Astrocyte (in vitro differentiated cells and primary cell): ENCODE results near the gene WDR43. TPM values are rescaled to one million over a fixed set of nuclear protein-coding genes. Genes with fewer than 3 reads are reported as not detected.
A peak's percentile ranks its signal among the peaks of the same experiment; 100 is the strongest.

Experiments
- DNase-seq: peaks from one replicate; pipeline ENCODE4 v3.0.0-alpha.2; 2010; ENCODE audit warnings: low read depth
- FAIRE-seq: peaks from 2 replicates; lab custom pipeline; 2011; peaks lifted over from hg19 to GRCh38; lab: Jason Lieb, UNC
- H2AFZ ChIP-seq: 2 replicates; pipeline ENCODE4 v1.6.0; 2012; ENCODE audit warnings: low read depth, low read length, inconsistent platforms
- H3K27ac ChIP-seq: 2 replicates; pipeline ENCODE4 v1.5.1; 2011; ENCODE audit warnings: low read depth, low read length, inconsistent platforms
- H3K27me3 ChIP-seq: 2 replicates; pipeline ENCODE4 v1.6.0; 2011; ENCODE audit warnings: low read length, inconsistent platforms; ENCODE audit not compliant: insufficient read depth
- H3K36me3 ChIP-seq: 2 replicates; pipeline ENCODE4 v1.5.1; 2011; ENCODE audit warnings: low read length, inconsistent platforms; ENCODE audit not compliant: insufficient read depth
- H3K4me1 ChIP-seq: 2 replicates; pipeline ENCODE4 v1.5.1; 2011; ENCODE audit warnings: low read length, inconsistent platforms; ENCODE audit not compliant: insufficient read depth
- H3K4me2 ChIP-seq: 2 replicates; pipeline ENCODE4 v1.6.0; 2012; ENCODE audit warnings: low read length, inconsistent platforms
- H3K4me3 ChIP-seq: 2 replicates; pipeline ENCODE4 v1.5.1; 2011; ENCODE audit warnings: low read depth, mild to moderate bottlenecking, low read length, inconsistent platforms; ENCODE audit not compliant: insufficient read depth
- H3K79me2 ChIP-seq: 2 replicates; pipeline ENCODE4 v1.6.0; 2012; ENCODE audit warnings: mild to moderate bottlenecking, low read length, inconsistent platforms; ENCODE audit not compliant: insufficient read depth
- H3K9ac ChIP-seq: 2 replicates; pipeline ENCODE4 v1.6.0; 2012; ENCODE audit warnings: mild to moderate bottlenecking, low read length, inconsistent platforms
- H3K9me3 ChIP-seq: 2 replicates; pipeline ENCODE4 v1.5.1; 2012; ENCODE audit warnings: low read depth, mild to moderate bottlenecking, low read length, inconsistent platforms; ENCODE audit not compliant: insufficient read depth
- H4K20me1 ChIP-seq: 2 replicates; pipeline ENCODE4 v1.6.0; 2012; ENCODE audit warnings: low read length, inconsistent platforms; ENCODE audit not compliant: insufficient read depth
- H3K27ac Mint-ChIP-seq: one replicate; pipeline ENCODE4 v1.8.0; 2021; ENCODE audit warnings: mild to moderate bottlenecking, mixed read lengths; ENCODE audit not compliant: unreplicated experiment
- H3K27me3 Mint-ChIP-seq: one replicate; pipeline ENCODE4 v1.8.0; 2021; ENCODE audit warnings: low read depth, mixed read lengths; ENCODE audit not compliant: unreplicated experiment
- H3K36me3 Mint-ChIP-seq: one replicate; pipeline ENCODE4 v1.8.0; 2021; ENCODE audit warnings: low read depth, mixed read lengths; ENCODE audit not compliant: unreplicated experiment
- H3K4me1 Mint-ChIP-seq: one replicate; pipeline ENCODE4 v1.8.0; 2021; ENCODE audit warnings: low read depth, mixed read lengths; ENCODE audit not compliant: unreplicated experiment
- H3K4me3 Mint-ChIP-seq: one replicate; pipeline ENCODE4 v1.8.0; 2021; ENCODE audit warnings: mild to moderate bottlenecking, moderate library complexity, mixed read lengths; ENCODE audit not compliant: unreplicated experiment
- H3K9me3 Mint-ChIP-seq: one replicate; pipeline ENCODE4 v1.8.0; 2021; ENCODE audit warnings: mild to moderate bottlenecking, mixed read lengths; ENCODE audit not compliant: unreplicated experiment
- EZH2 ChIP-seq: IDR thresholded peaks from 2 replicates; pipeline ENCODE4 v1.6.1; 2012; ENCODE audit warnings: mild to moderate bottlenecking, low read length, inconsistent platforms; ENCODE audit not compliant: insufficient read depth
- total RNA-seq: library from RNA; stranded (reverse); gene quantifications from 2 replicates; pipeline ENCODE4 v1.2.1, GENCODE V29; 2021
- TF ChIP-seq, protein P1 (sequence below): IDR thresholded peaks from 2 replicates; pipeline ENCODE4 v1.5.1; 2011; ENCODE audit warnings: low read depth, mild to moderate bottlenecking, inconsistent platforms, low read length, moderate library complexity; ENCODE audit not compliant: insufficient read depth

WDR43 gene
- total RNA-seq, 1 donor from 2014 or later, result 83.9 TPM

DNA sequence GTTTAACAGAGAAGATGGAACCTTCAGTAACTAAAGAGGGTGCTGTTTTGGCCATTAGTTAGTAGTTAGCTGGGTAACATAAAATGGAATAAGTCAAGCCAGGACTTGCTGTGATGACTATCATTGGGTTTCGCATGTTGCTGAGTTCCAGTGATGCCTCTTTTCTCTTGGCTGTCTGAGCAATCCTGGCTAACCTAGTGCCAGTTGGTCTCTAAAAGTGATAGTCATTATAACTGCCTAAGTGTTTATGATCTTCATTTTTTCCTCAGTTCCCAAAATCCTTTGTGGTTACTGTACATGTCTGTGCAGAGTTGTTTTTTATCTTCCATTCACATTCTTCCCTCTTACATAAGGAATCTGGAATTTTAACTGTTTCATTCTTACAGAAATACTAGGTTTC lies 33.4 kb downstream of the WDR43 start:
- DNase-seq (peak; percentile 70), FAIRE-seq (peak; percentile 41)
- Histone ChIP-seq H2AFZ (no peak overlapping the region), H3K4me2 (no peak overlapping the region), H3K27me3 (no peaks in the 10 kb centered on the region), H3K79me2 (peaks cover 59% of the 10 kb centered on the region), H3K36me3 (peaks cover 73% of the 10 kb centered on the region), H3K27ac (no peak overlapping the region), H3K4me1 (no peaks in the 10 kb centered on the region), H3K9ac (no peak overlapping the region), H4K20me1 (peaks cover 53% of the 10 kb centered on the region), H3K4me3 (no peak overlapping the region), H3K9me3 (no peaks in the 10 kb centered on the region)
- H3K4me3 Mint-ChIP-seq, result no peak overlapping the region
- H3K27me3 Mint-ChIP-seq, result no peaks in the 10 kb centered on the region
- no peak for TF ChIP-seq EZH2
- TF ChIP-seq, protein P1, sequence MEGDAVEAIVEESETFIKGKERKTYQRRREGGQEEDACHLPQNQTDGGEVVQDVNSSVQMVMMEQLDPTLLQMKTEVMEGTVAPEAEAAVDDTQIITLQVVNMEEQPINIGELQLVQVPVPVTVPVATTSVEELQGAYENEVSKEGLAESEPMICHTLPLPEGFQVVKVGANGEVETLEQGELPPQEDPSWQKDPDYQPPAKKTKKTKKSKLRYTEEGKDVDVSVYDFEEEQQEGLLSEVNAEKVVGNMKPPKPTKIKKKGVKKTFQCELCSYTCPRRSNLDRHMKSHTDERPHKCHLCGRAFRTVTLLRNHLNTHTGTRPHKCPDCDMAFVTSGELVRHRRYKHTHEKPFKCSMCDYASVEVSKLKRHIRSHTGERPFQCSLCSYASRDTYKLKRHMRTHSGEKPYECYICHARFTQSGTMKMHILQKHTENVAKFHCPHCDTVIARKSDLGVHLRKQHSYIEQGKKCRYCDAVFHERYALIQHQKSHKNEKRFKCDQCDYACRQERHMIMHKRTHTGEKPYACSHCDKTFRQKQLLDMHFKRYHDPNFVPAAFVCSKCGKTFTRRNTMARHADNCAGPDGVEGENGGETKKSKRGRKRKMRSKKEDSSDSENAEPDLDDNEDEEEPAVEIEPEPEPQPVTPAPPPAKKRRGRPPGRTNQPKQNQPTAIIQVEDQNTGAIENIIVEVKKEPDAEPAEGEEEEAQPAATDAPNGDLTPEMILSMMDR, result no peak
- H3K4me1 Mint-ChIP-seq, result peaks cover 22% of the 10 kb centered on the region
- peaks cover 16% of the 10 kb centered on the region for H3K36me3 Mint-ChIP-seq
- peak overlapping the region; percentile 75 for H3K27ac Mint-ChIP-seq
- H3K9me3 Mint-ChIP-seq, result no peaks in the 10 kb centered on the region

DNA sequence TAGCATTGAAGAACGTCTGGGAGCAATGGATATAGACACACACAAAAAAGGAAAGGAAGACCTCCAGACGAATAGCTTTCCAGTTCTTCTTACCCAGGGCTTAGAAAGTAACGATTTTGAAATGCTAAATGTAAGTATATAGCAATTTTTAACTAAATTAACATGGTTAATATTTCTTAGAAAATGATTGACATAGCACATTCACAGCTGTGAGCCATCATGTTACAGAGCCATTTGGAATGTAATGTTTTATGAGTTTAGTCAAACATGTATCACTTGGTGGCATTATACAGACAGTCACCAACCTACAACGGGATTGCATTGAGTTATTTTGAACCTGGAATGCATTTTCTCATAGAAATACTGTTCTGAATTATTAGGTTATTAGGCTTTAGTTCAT lies 35.1 kb downstream of the WDR43 start:
- peaks cover 13% of the 10 kb centered on the region for H3K36me3 Mint-ChIP-seq
- H3K4me3 Mint-ChIP-seq, result no peak overlapping the region
- H3K27me3 Mint-ChIP-seq, result no peaks in the 10 kb centered on the region
- H4K20me1 ChIP-seq, result peaks cover 51% of the 10 kb centered on the region
- H3K79me2 ChIP-seq, result peaks cover 59% of the 10 kb centered on the region
- peaks cover 22% of the 10 kb centered on the region for H3K4me1 Mint-ChIP-seq
- no peak for TF ChIP-seq EZH2
- TF ChIP-seq, protein P1, result no peak
- no peak overlapping the region for H2AFZ ChIP-seq
- H3K27ac Mint-ChIP-seq, result no peak overlapping the region
- H3K4me3 ChIP-seq, result no peak overlapping the region
- H3K4me1 ChIP-seq, result no peaks in the 10 kb centered on the region
- FAIRE-seq (no peak), DNase-seq (no peak)
- H3K27ac ChIP-seq, result no peak overlapping the region
- peaks cover 70% of the 10 kb centered on the region for H3K36me3 ChIP-seq
- no peak overlapping the region for H3K4me2 ChIP-seq
- H3K27me3 ChIP-seq, result no peaks in the 10 kb centered on the region
- no peak overlapping the region for H3K9ac ChIP-seq
- no peaks in the 10 kb centered on the region for H3K9me3 ChIP-seq
- H3K9me3 Mint-ChIP-seq, result no peaks in the 10 kb centered on the region

DNA sequence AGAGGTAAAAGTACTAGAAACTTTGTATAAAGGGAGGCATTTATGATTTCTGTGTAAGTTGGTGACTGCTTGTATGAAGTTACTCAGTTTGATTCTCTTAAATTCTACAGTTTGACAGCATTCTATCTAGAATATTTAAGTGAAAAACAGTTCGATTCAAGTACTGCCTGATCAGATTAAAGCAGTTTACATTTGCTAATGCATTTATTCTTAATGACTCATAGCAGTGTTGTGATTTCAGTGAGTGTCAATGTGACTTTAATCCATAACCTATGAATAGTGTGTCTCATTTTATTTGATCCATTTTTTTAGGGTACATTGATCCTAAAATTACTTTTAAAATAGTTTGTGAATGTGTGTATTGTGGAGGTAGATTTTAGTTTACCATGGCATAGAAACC lies 35.7 kb downstream of the WDR43 start:
- no peak overlapping the region for H3K4me2 ChIP-seq
- DNase-seq (no peak), FAIRE-seq (peak; percentile 45)
- H3K79me2 ChIP-seq, result peaks cover 64% of the 10 kb centered on the region
- no peaks in the 10 kb centered on the region for H3K27me3 Mint-ChIP-seq
- H3K4me3 ChIP-seq, result no peak overlapping the region
- H3K36me3 ChIP-seq, result peaks cover 71% of the 10 kb centered on the region
- H3K4me1 ChIP-seq, result no peaks in the 10 kb centered on the region
- peaks cover 11% of the 10 kb centered on the region for H3K36me3 Mint-ChIP-seq
- peaks cover 22% of the 10 kb centered on the region for H3K4me1 Mint-ChIP-seq
- peak overlapping the region; percentile 6 for H3K9ac ChIP-seq
- peak overlapping the region; percentile 28 for H3K27ac ChIP-seq
- no peak overlapping the region for H2AFZ ChIP-seq
- TF ChIP-seq, protein P1, result no peak
- no peak for TF ChIP-seq EZH2
- no peaks in the 10 kb centered on the region for H3K27me3 ChIP-seq
- peaks cover 50% of the 10 kb centered on the region for H4K20me1 ChIP-seq
- no peak overlapping the region for H3K4me3 Mint-ChIP-seq
- no peaks in the 10 kb centered on the region for H3K9me3 ChIP-seq
- peak overlapping the region; percentile 48 for H3K27ac Mint-ChIP-seq
- H3K9me3 Mint-ChIP-seq, result no peaks in the 10 kb centered on the region
